ENCODE results near the gene GTPBP10. TPM values are rescaled to one million over a fixed set of nuclear protein-coding genes. Genes with fewer than 3 reads are reported as not detected.

GTPBP10 gene
- total RNA-seq (2021; fragmentation: NEBNext Ultra II Directional; extraction: Animal tissue kit (Norgen Biotek cat#: 25700)): 10 to 100 TPM; 19.9 to 27.2 (median 23.3) TPM
- long read RNA-seq, full-length matches to known transcripts: 11 of 17 reads
- long read RNA-seq, partial matches to known transcripts: 1 of 17 reads
- long read RNA-seq, other reads (novel, unspliced or antisense): 5 of 17 reads

- DNase-seq: peak; percentile 90
- Mint-ChIP-seq H3K36me3 (ENCODE audit: low read depth) (peaks cover 29% of the 10 kb centered on the region), H3K27me3 (ENCODE audit: insufficient read depth) (no peaks in the 10 kb centered on the region; the same call in 1 of the 2 replicates), H3K27ac (peak within 1 kb of the TSS; percentile 96), H3K4me3 (peak within 1 kb of the TSS; percentile 97), H3K4me1 (ENCODE audit: low read depth) (peaks cover 28% of the 10 kb centered on the region), H3K9me3 (no peaks in the 10 kb centered on the region)
- peak; percentile 82 for TF ChIP-seq CTCF (IDR thresholded peaks at IDR 0.05)
Observed at GRCh38 chr7:90346336-90347125, at the start of gene GTPBP10. Gene GTPBP10, plus strand, starts transcription at chr7:90346716. Its CDS starts 26 bp downstream, at chr7:90346742.

- no peaks in the 10 kb centered on the region for H3K27me3 Mint-ChIP-seq (ENCODE audit: insufficient read depth)
- H3K9me3 Mint-ChIP-seq: no peaks in the 10 kb centered on the region
- H3K36me3 Mint-ChIP-seq (ENCODE audit: low read depth): peaks cover 3% of the 10 kb centered on the region; the same call in 1 of the 2 replicates
- no peak overlapping the region for H3K4me3 Mint-ChIP-seq
- H3K4me1 Mint-ChIP-seq (ENCODE audit: low read depth): peaks cover 19% of the 10 kb centered on the region
- DNase-seq: peak; percentile 71
- H3K27ac Mint-ChIP-seq: no peak overlapping the region
- peak; percentile 77 for TF ChIP-seq CTCF (IDR thresholded peaks at IDR 0.05)
Observed at GRCh38 chr7:90298145-90299038, 48.1 kb upstream of the GTPBP10 start.

- Mint-ChIP-seq H3K27ac (no peak overlapping the region), H3K4me1 (ENCODE audit: low read depth) (peaks cover 23% of the 10 kb centered on the region), H3K36me3 (ENCODE audit: low read depth) (no peaks in the 10 kb centered on the region), H3K4me3 (no peak overlapping the region), H3K9me3 (no peaks in the 10 kb centered on the region), H3K27me3 (ENCODE audit: insufficient read depth) (no peaks in the 10 kb centered on the region)
- DNase-seq: no peak
- TF ChIP-seq CTCF (IDR thresholded peaks at IDR 0.05): no peak
Observed at GRCh38 chr7:90303241-90303640, 43.3 kb upstream of the GTPBP10 start.

GRCh38 chr7:90309872-90310271 lies 36.6 kb upstream of the GTPBP10 start:
- no peak for TF ChIP-seq CTCF (IDR thresholded peaks at IDR 0.05)
- Mint-ChIP-seq H3K27ac (no peak overlapping the region), H3K27me3 (ENCODE audit: insufficient read depth) (no peaks in the 10 kb centered on the region), H3K9me3 (no peaks in the 10 kb centered on the region), H3K36me3 (ENCODE audit: low read depth) (no peaks in the 10 kb centered on the region), H3K4me3 (no peak overlapping the region), H3K4me1 (ENCODE audit: low read depth) (no peaks in the 10 kb centered on the region)
- no peak for DNase-seq

GRCh38 chr7:90311175-90311574 lies 35.3 kb upstream of the GTPBP10 start:
- DNase-seq: no peak
- Mint-ChIP-seq H3K36me3 (ENCODE audit: low read depth) (no peaks in the 10 kb centered on the region), H3K4me1 (ENCODE audit: low read depth) (peaks cover under 1% of the 10 kb centered on the region), H3K27me3 (ENCODE audit: insufficient read depth) (no peaks in the 10 kb centered on the region), H3K9me3 (no peaks in the 10 kb centered on the region), H3K4me3 (no peak overlapping the region), H3K27ac (no peak overlapping the region)
- no peak for TF ChIP-seq CTCF (IDR thresholded peaks at IDR 0.05)

Data from HFFc6 (cell line).